ENCODE data around the gene CLEC6A. TPM values are rescaled to one million over a fixed set of nuclear protein-coding genes. Genes with fewer than 3 reads are reported as not detected.

Gene CLEC6A
- total RNA-seq, 6 donors from 2014 or later = 0.49 to 0.98 (median 0.77) TPM; not detected in 2

- no peaks in the 10 kb centered on the region for H3K9me3 ChIP-seq
- WGBS, 2 donors = 77 to 83% methylated on average over 3 of the region's 3 CpGs
- TF ChIP-seq POLR2A (IDR thresholded peaks at IDR 0.05) (no peak), POLR2AphosphoS5 (IDR thresholded peaks at IDR 0.05) (no peak), CTCF (IDR thresholded peaks at IDR 0.05) (no peak), EP300 (IDR thresholded peaks at IDR 0.05) (no peak)
- ATAC-seq (ENCODE audit: low FRiP score in 2 of 2) (no peak), DNase-seq (no peak)
- H3K4me1 ChIP-seq = no peaks in the 10 kb centered on the region
- no peaks in the 10 kb centered on the region for H3K36me3 ChIP-seq
- no peaks in the 10 kb centered on the region for H3K27me3 ChIP-seq
- no peak overlapping the region for H3K4me3 ChIP-seq
- H3K27ac ChIP-seq = no peak overlapping the region
Measured at GRCh38 chr12:8507596-8507995, 51.8 kb downstream of the CLEC6A start.

- DNase-seq (no peak), ATAC-seq (ENCODE audit: low FRiP score in 2 of 2) (no peak)
- Histone ChIP-seq H3K4me1 (no peaks in the 10 kb centered on the region), H3K27ac (no peak overlapping the region), H3K36me3 (no peaks in the 10 kb centered on the region), H3K9me3 (no peaks in the 10 kb centered on the region), H3K27me3 (no peaks in the 10 kb centered on the region), H3K4me3 (no peak overlapping the region)
- WGBS, 2 donors = 87% methylated on average over 3 of the region's 3 CpGs; no CpG with 5 or more reads in 1 of the 2 donors
- TF ChIP-seq EP300 (IDR thresholded peaks at IDR 0.05) (no peak), CTCF (IDR thresholded peaks at IDR 0.05) (no peak), POLR2A (IDR thresholded peaks at IDR 0.05) (no peak), POLR2AphosphoS5 (IDR thresholded peaks at IDR 0.05) (no peak)
Measured at GRCh38 chr12:8508223-8508622, 52.5 kb downstream of the CLEC6A start.

- Histone ChIP-seq H3K27me3 (no peaks in the 10 kb centered on the region), H3K4me1 (no peaks in the 10 kb centered on the region), H3K9me3 (no peaks in the 10 kb centered on the region), H3K27ac (no peak overlapping the region), H3K4me3 (no peak overlapping the region), H3K36me3 (no peaks in the 10 kb centered on the region)
- DNase-seq (peak in 1 of 2 donors; percentile 34), ATAC-seq (ENCODE audit: low FRiP score in 2 of 2) (no peak)
- WGBS, 2 donors = 62 to 66% methylated on average over 8 to 12 of the region's 12 CpGs
- TF ChIP-seq EP300 (IDR thresholded peaks at IDR 0.05) (no peak), CTCF (IDR thresholded peaks at IDR 0.05) (no peak), POLR2A (IDR thresholded peaks at IDR 0.05) (no peak), POLR2AphosphoS5 (IDR thresholded peaks at IDR 0.05) (no peak)
Measured at GRCh38 chr12:8508910-8509841, 53.4 kb downstream of the CLEC6A start.

- Histone ChIP-seq H3K9me3 (no peaks in the 10 kb centered on the region), H3K36me3 (no peaks in the 10 kb centered on the region), H3K4me3 (peak within 1 kb of the TSS in 1 of 4 donors; percentile 1), H3K4me1 (no peaks in the 10 kb centered on the region), H3K27ac (peak within 1 kb of the TSS in 3 of 4 donors; percentile 45 to 74 (median 68)), H3K27me3 (no peaks in the 10 kb centered on the region)
- WGBS, 2 donors = 71 to 72% methylated on average over 4 of the region's 4 CpGs
- DNase-seq = no peak
- TF ChIP-seq POLR2A (IDR thresholded peaks at IDR 0.05) (no peak), EP300 (IDR thresholded peaks at IDR 0.05) (no peak), CTCF (IDR thresholded peaks at IDR 0.05) (no peak), POLR2AphosphoS5 (IDR thresholded peaks at IDR 0.05) (no peak)
- no peak for ATAC-seq (ENCODE audit: low FRiP score in 2 of 2)
Measured at GRCh38 chr12:8513256-8513655, 57.5 kb downstream of the CLEC6A start, which contains the start of gene CLEC4D. TSS of gene CLEC4D (plus strand) at chr12:8513503. CDS start at chr12:8513733, 230 bp downstream.

All from upper lobe of left lung (tissue), 6 donors.